ENCODE results near the gene AKT3.

- TF ChIP-seq CTCF (IDR thresholded peaks at IDR 0.05; ENCODE audit: low read length) (no peak), EZH2 (optimal IDR thresholded peaks at IDR 0.05; ENCODE audit: low read depth, low read length) (no peak)
These were observed 248.3 kb downstream of the AKT3 start for GRCh38 chr1:243601720-243602119.

All from MM.1S (cell line).